ENCODE measurements around the gene SPSB2. TPM values are rescaled to one million over a fixed set of nuclear protein-coding genes. Genes with fewer than 3 reads are reported as not detected.
A peak's percentile ranks its signal among the peaks of the same experiment; 100 is the strongest.

SPSB2 gene
- total and polyA plus RNA-seq, 9 of the 15 experiments (the other 6 are each of a cell fraction or from before 2014, with no cell fraction given), result 0.10 to 10.6 (median 1.9) TPM

DNA sequence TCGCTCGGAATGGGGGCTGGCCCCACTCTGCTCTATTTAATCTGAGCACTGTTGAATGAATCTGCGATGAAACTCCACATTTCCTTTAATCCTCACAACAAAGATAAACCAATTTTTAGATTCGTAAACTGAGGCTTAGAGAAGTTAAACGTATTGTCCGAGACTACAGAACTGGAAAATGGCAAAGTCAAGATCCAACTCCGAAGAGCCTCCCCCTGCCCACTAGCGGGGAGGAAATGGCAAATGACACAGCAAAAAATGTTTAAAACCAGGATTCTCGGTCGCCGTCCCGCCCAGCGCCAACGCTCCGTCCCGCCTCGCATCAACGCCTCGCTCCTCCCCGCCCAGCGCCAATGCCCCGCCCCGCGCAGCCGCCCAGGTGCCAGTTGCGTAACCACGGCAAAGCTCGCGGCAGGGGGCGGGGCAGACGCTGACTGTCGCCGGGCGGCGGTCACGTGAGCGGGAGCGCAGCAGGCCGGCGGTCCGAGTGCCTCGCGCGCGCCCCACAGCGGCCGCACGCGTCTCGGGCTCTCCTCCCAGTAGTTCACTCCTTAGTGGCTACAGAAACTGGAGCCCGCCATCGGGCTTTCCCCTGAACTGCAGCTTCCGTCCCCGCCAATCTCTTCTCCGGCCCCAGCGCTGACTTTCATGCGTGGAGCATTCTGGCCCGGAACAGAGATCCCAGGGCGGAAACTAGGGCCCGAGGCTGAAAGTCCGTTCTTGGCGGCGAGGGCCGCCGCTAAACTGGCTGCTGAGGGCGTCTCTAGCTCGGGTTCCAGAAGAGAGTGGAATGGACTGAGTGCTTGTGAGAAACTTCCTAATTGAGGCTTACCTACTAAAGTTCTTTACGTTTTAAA, 17.9 kb upstream of the SPSB2 start (continued):
- TF ChIP-seq, protein P1, sequence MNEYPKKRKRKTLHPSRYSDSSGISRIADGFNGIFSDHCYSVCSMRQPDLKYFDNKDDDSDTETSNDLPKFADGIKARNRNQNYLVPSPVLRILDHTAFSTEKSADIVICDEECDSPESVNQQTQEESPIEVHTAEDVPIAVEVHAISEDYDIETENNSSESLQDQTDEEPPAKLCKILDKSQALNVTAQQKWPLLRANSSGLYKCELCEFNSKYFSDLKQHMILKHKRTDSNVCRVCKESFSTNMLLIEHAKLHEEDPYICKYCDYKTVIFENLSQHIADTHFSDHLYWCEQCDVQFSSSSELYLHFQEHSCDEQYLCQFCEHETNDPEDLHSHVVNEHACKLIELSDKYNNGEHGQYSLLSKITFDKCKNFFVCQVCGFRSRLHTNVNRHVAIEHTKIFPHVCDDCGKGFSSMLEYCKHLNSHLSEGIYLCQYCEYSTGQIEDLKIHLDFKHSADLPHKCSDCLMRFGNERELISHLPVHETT (CRISPR knock-in tag; conservative IDR thresholded peaks at IDR 0.05 in 1 of 2, IDR thresholded peaks at IDR 0.05 in 1 of 2), result peak in 1 of 2 experiments; percentile 30; a peak in 2 of 4 replicates
- TF ChIP-seq ZNF695 (CRISPR knock-in tag; IDR thresholded peaks at IDR 0.05) (no peak), FOXJ3 (CRISPR knock-in tag; IDR thresholded peaks at IDR 0.05) (no peak), TARDBP (IDR thresholded peaks at IDR 0.05) (no peak), ARHGAP35 (IDR thresholded peaks at IDR 0.05; ENCODE audit: partially characterized antibody) (no peak), LARP7 (IDR thresholded peaks at IDR 0.05) (no peak), FUS (optimal IDR thresholded peaks at IDR 0.05; ENCODE audit: low read depth, low read length) (no peak), ZNF253 (CRISPR knock-in tag; conservative IDR thresholded peaks at IDR 0.05) (no peak), RFX1 (IDR thresholded peaks at IDR 0.05) (no peak), YBX1 (IDR thresholded peaks at IDR 0.05) (no peak), POLR3G (IDR thresholded peaks at IDR 0.05; ENCODE audit: extremely low read depth, insufficient read length, insufficient replicate concordance) (no peak), SMARCE1 (IDR thresholded peaks at IDR 0.05) (peak; percentile 36; the same call in 1 of the 2 replicates), SAFB (IDR thresholded peaks at IDR 0.05; ENCODE audit: borderline replicate concordance, low read depth, low read length) (no peak), FOXP1 (CRISPR knock-in tag; IDR thresholded peaks at IDR 0.05) (peak; percentile 38; the same call in 1 of the 2 replicates)
- TF ChIP-seq, protein P2, sequence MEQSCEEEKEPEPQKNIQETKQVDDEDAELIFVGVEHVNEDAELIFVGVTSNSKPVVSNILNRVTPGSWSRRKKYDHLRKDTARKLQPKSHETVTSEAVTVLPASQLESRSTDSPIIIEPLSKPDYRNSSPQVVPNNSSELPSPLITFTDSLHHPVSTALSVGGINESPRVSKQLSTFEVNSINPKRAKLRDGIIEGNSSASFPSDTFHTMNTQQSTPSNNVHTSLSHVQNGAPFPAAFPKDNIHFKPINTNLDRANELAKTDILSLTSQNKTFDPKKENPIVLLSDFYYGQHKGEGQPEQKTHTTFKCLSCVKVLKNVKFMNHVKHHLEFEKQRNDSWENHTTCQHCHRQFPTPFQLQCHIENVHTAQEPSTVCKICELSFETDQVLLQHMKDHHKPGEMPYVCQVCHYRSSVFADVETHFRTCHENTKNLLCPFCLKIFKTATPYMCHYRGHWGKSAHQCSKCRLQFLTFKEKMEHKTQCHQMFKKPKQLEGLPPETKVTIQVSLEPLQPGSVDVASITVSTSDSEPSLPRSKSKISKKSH (CRISPR knock-in tag; IDR thresholded peaks at IDR 0.05), result no peak
- TF ChIP-seq, protein P3, sequence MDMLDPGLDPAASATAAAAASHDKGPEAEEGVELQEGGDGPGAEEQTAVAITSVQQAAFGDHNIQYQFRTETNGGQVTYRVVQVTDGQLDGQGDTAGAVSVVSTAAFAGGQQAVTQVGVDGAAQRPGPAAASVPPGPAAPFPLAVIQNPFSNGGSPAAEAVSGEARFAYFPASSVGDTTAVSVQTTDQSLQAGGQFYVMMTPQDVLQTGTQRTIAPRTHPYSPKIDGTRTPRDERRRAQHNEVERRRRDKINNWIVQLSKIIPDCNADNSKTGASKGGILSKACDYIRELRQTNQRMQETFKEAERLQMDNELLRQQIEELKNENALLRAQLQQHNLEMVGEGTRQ (CRISPR knock-in tag; IDR thresholded peaks at IDR 0.05), result peak; percentile 93
- TF ChIP-seq, protein P4, sequence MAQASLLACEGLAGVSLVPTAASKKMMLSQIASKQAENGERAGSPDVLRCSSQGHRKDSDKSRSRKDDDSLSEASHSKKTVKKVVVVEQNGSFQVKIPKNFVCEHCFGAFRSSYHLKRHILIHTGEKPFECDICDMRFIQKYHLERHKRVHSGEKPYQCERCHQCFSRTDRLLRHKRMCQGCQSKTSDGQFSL (CRISPR knock-in tag; IDR thresholded peaks at IDR 0.05), result no peak
- TF ChIP-seq, protein P4 (tag; IDR thresholded peaks at IDR 0.05), result no peak
- TF ChIP-seq, protein P5, sequence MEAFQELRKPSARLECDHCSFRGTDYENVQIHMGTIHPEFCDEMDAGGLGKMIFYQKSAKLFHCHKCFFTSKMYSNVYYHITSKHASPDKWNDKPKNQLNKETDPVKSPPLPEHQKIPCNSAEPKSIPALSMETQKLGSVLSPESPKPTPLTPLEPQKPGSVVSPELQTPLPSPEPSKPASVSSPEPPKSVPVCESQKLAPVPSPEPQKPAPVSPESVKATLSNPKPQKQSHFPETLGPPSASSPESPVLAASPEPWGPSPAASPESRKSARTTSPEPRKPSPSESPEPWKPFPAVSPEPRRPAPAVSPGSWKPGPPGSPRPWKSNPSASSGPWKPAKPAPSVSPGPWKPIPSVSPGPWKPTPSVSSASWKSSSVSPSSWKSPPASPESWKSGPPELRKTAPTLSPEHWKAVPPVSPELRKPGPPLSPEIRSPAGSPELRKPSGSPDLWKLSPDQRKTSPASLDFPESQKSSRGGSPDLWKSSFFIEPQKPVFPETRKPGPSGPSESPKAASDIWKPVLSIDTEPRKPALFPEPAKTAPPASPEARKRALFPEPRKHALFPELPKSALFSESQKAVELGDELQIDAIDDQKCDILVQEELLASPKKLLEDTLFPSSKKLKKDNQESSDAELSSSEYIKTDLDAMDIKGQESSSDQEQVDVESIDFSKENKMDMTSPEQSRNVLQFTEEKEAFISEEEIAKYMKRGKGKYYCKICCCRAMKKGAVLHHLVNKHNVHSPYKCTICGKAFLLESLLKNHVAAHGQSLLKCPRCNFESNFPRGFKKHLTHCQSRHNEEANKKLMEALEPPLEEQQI (IDR thresholded peaks at IDR 0.05), result no peak
- TF ChIP-seq, protein P6, sequence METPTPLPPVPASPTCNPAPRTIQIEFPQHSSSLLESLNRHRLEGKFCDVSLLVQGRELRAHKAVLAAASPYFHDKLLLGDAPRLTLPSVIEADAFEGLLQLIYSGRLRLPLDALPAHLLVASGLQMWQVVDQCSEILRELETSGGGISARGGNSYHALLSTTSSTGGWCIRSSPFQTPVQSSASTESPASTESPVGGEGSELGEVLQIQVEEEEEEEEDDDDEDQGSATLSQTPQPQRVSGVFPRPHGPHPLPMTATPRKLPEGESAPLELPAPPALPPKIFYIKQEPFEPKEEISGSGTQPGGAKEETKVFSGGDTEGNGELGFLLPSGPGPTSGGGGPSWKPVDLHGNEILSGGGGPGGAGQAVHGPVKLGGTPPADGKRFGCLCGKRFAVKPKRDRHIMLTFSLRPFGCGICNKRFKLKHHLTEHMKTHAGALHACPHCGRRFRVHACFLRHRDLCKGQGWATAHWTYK (CRISPR knock-in tag; IDR thresholded peaks at IDR 0.05), result 0 out of 2 replicates have a peak, but pooled peaks have one; percentile 19

All from K562 (cell line).